MCF 10A (cell line): ENCODE data around the gene DBF4B. TPM values are rescaled to one million over a fixed set of nuclear protein-coding genes. Genes with fewer than 3 reads are reported as not detected.

Experiments used
- BruUV-seq: library from RNA; stranded (reverse); fragments of 400-500 nt; replicated peaks from 2 replicates; lab custom pipeline; 2021; lab: Mats Ljungman, UMichigan
- CTCF ChIA-PET: fragments of 300-600 bp; sonication (Branson Sonifier 250); formaldehyde crosslinking; extraction: SDS; loops from one replicate; lab custom pipeline; 2021; ENCODE audit warnings: antibody characterized with exemption, inconsistent platforms; lab: Yijun Ruan, JAX
- POLR2A ChIA-PET: fragments of 300-600, 350-650 bp; sonication (Branson Sonifier 250); formaldehyde crosslinking; extraction: SDS; loops from one replicate; lab custom pipeline; 2020; ENCODE audit warnings: antibody characterized with exemption, inconsistent platforms; lab: Yijun Ruan, JAX
- DNase-seq: peaks from one replicate; pipeline ENCODE4 v3.0.0-alpha.2; 2018; ENCODE audit not compliant: unreplicated experiment
- H3K27ac Mint-ChIP-seq: one replicate; pipeline ENCODE4 v1.8.0; 2022; ENCODE audit warnings: mild to moderate bottlenecking, low read depth, mixed read lengths; ENCODE audit not compliant: unreplicated experiment
- H3K27me3 Mint-ChIP-seq: one replicate; pipeline ENCODE4 v1.8.0; 2022; ENCODE audit warnings: mixed read lengths; ENCODE audit not compliant: insufficient read depth, unreplicated experiment
- H3K36me3 Mint-ChIP-seq: one replicate; pipeline ENCODE4 v1.8.0; 2022; ENCODE audit warnings: mild to moderate bottlenecking, moderate library complexity, mixed read lengths; ENCODE audit not compliant: insufficient read depth, unreplicated experiment
- H3K4me1 Mint-ChIP-seq: one replicate; pipeline ENCODE4 v1.8.0; 2022; ENCODE audit warnings: mixed read lengths; ENCODE audit not compliant: insufficient read depth, unreplicated experiment
- H3K4me3 Mint-ChIP-seq: one replicate; pipeline ENCODE4 v1.8.0; 2022; ENCODE audit warnings: mild to moderate bottlenecking, moderate library complexity, mixed read lengths; ENCODE audit not compliant: unreplicated experiment
- H3K9me3 Mint-ChIP-seq: one replicate; pipeline ENCODE4 v1.8.0; 2022; ENCODE audit warnings: mixed read lengths; ENCODE audit not compliant: unreplicated experiment
- CTCF ChIP-seq: fragments of 200-600 bp; IDR thresholded peaks from one replicate; pipeline ENCODE4 v1.8.0; 2022; ENCODE audit warnings: antibody characterized with exemption, mild to moderate bottlenecking; ENCODE audit not compliant: unreplicated experiment
- intact Hi-C: fragments of 100-400 bp; cut with micrococcal nuclease; formaldehyde crosslinking; loops from 2 replicates; pipeline ENCODE4 v1.14.1; 2022
- total RNA-seq: library from RNA; stranded (reverse); gene quantifications from 2 replicates; pipeline ENCODE4 v1.2.3, GENCODE V29; 2022

The DBF4B gene
- total RNA-seq, 1 experiment from 2014 or later, result 13.9 TPM

DNA sequence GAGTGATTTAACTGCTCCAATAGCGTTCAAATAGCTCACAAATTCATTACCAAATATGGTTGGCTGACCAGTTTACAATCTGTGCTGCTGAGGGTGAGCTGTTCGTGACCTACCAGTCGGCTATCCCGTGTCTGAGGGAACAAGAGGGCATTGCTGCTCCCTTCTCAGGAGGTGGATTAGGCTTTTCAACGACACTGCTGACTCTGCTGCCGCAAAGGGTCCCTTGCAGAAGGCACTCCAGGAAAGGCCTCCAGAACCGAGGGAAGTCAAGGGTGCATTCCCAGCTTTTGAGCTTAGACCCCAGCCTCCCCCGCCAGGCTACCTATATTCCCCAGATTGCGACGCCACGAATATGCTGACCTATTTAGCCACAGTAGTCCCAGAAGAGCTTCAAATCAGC is 89.3 kb downstream of the DBF4B start:
- TF ChIP-seq CTCF, result no peak
- Mint-ChIP-seq H3K4me3 (no peak overlapping the region), H3K4me1 (peaks cover 10% of the 10 kb centered on the region), H3K9me3 (no peaks in the 10 kb centered on the region), H3K27me3 (no peaks in the 10 kb centered on the region), H3K36me3 (no peaks in the 10 kb centered on the region), H3K27ac (no peak overlapping the region)
- DNase-seq, result no peak
- ChIA-PET POLR2A (no interaction called here), CTCF (interaction anchor here (0.7 to 3.3 kb wide), 2 partner anchors 19 to 400 kb away, joined by 3 to 11 read pairs; no protein-coding TSS in a partner anchor)
- no TSS peak for BruUV-seq
- intact Hi-C loops, result no loop called here

DNA sequence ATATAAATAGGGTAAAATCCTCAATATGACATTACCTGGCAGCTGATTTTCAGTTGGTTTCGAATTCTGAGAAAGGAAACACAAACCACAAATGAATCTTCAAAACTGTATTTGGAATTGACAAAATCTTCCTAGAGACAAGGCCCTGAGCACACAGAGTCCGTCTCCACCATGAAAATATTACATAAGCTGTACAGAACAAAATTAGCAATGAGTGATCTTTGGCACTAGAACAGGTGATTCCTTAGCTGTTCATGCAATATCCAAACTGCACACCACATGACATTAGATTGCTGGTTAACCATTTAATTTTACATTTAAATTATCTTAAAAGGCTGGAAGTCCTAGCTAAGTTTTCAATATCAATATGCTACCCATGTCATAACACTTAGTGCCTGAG is 89.9 kb downstream of the DBF4B start:
- CTCF ChIA-PET, result interaction anchor here (0.6 to 3.3 kb wide), 2 partner anchors 20 to 21 kb away, joined by 3 to 11 read pairs; no protein-coding TSS in a partner anchor
- BruUV-seq, result no TSS peak
- peaks cover 10% of the 10 kb centered on the region for H3K4me1 Mint-ChIP-seq
- DNase-seq, result no peak
- H3K27ac Mint-ChIP-seq, result no peak overlapping the region
- intact Hi-C loops, result no loop called here
- H3K9me3 Mint-ChIP-seq, result no peaks in the 10 kb centered on the region
- H3K27me3 Mint-ChIP-seq, result no peaks in the 10 kb centered on the region
- TF ChIP-seq CTCF, result no peak
- POLR2A ChIA-PET, result interaction anchor here (0.6 kb wide), 1 partner anchor 262 kb away, joined by 4 read pairs; no protein-coding TSS in a partner anchor
- no peak overlapping the region for H3K4me3 Mint-ChIP-seq
- H3K36me3 Mint-ChIP-seq, result no peaks in the 10 kb centered on the region

Other genes starting within 250 kb of the DBF4B start
- 40.8 and 43.6 TPM in 2 replicates for gene GPATCH8, start 205.3 kb upstream of the DBF4B start, total RNA-seq
- 6.8 and 10.1 TPM in 2 replicates for gene FZD2, start 151.2 kb upstream of the DBF4B start, total RNA-seq
- gene MEIOC, start 52.2 kb upstream of the DBF4B start, total RNA-seq, result not detected in 2 replicates
- 32.8 and 33.6 TPM in 2 replicates for gene CCDC43, start 18.9 kb upstream of the DBF4B start, total RNA-seq
- 0.16 and 0.56 TPM in 2 replicates for gene ADAM11, start 50.3 kb downstream of the DBF4B start, total RNA-seq
- gene GJC1, start 121.6 kb downstream of the DBF4B start, total RNA-seq, result 6.9 and 7.9 TPM in 2 replicates
- not detected in 2 replicates for gene HIGD1B, start 139.2 kb downstream of the DBF4B start, total RNA-seq
- 119 and 125 TPM in 2 replicates for gene EFTUD2, start 190.8 kb downstream of the DBF4B start, total RNA-seq
- gene GFAP, start 206.8 kb downstream of the DBF4B start, total RNA-seq, result not detected in 2 replicates
- 11.2 and 17.5 TPM in 2 replicates for gene KIF18B, start 239.1 kb downstream of the DBF4B start, total RNA-seq